ENCODE results near the gene MEST.
A peak's percentile ranks its signal among the peaks of the same experiment; 100 is the strongest.
"Not testable (repeated sequence)": the region's sequence is repeated elsewhere in the genome, so short reads cannot be mapped to it uniquely, and the experiment has no call there.

The MEST gene

DNA sequence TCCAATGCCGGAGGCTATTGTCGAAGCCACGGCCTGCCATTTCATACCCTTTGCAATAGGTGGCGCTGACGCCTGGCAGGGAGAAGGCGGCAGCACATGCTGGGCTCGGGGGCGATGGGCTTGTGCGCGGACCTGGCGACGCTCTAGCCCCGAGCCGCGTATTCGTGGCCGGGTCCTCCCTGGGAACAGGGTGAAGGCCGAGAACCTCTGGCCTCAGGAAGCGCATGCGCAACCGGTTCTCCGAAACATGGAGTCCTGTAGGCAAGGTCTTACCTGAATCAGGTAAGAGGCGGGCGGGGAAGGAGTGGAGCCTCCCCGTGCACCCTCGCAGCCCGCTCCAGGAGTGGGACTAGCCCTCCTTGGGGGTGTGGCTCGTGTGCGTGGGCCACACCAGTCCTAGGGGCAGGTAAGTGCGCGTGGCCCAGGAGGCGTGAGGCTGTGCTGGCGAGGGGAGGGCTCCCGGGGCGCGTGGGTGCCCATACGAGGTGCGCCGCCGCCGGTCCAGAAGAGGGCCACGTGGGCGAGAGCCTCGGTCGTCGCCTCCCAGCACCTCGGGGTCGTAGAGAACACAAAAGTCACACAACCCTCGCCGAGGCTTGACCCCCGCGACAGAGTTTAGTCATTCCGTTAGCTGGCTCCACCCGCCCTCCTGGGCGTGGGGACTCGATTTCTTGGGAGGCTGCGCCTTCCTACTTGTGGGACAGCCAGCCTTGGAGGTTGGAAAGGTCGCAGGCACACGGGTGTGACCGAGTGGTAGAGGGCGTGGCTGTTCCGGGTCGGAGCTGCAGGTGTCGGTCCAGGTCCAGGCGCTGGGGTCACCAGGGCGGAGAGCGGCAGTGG is 5.6 kb upstream of the MEST start:
- no peak for DNase-seq

DNA sequence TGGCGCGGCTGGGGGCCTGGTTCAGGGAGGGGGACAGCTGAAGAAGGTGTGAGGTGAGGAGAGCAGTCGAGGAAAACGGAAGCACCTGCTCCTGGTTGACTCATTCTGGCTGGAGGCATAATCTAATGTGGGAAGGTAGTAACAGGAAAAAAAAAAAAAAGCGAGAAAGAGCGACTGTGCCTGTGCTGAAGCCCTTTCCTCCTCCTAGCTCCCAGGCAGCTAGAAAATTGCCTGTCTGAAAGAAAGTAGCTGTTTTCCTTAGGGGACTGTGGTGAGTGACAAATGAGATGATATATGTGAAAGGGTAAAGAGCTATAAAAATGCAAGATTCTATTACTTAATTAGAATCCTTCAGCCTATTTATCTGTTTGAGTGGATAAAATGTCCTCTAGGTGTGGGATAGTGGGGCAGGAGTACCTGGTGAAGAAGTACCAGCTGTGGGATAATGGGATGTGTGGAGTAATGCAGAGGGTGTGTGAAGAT is 4.9 kb upstream of the MEST start:
- no peak for DNase-seq

DNA sequence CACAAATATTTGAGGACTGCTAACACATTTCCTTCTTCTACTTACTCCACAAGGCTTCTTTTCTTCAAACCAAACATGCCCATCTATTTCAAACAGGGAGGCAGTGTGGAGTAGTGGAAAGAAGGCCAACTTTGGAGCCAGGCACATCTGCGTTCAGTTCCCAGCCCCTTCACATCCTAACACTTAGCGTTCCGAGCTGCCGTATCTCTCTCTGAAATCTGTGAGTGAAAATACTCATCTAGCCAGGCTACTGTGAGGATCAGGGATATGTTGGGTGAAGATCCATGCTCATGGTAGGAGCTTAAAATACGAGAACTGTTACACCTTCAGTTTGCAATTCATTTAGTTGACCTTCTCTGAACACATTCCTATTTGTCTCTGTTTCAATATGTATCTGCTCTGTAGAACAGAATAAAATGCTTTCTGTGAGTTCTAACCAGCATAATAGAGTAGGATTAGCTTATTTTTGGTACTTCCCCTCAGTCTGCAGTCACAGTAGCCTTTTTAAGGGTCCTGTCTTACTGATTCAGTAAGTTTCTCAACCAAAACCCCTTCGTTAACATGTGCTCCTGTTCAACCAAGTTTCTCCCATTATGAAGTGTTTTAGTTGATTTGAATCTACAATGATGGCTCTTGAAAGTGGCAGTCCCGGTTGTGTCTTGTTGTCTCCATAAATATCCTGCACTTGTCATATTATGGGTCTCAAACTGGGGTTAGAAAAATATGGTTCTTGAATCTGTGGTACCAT is 3.3 kb upstream of the MEST start:
- no peak for DNase-seq

DNA sequence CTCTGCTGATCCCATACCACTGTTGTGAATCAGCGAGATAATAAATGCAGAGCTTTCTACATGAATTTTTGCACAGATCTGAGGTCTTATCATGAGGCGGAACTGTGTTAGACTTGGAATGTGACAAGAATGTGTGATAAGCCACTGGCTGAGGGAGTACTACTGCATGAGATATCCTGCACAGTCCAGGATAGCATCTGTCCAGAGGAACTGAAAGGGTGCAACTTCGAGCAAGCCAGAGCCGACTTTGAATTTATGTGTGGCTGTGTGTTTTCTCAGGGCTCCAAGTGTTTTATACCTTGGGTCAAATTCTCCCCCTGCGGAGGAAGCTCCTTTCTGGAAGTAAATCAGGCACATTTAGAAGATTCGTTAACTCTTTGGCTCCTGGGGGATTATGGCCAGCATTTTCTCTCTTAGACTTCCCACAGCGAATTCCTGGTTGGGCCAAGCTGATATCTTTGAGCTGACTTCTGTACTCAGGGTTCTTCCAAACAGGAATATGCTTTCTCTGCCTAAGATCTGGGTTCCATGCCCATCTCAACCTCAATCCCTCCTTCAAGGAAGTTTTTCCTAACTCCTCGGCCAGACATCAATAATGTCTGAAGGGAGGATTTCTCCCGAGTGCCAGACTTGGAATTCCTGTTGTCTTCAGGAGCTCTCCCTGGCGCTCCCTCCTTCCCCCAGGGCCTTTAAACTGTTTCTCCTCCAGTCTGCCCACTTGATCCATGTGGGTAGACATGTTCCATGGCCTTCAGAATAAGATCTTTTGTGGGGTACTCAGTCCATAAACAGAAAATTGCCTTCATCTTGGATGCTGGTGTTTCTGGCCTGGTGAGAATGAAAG is 2.5 kb upstream of the MEST start:
- no peak for DNase-seq

DNA sequence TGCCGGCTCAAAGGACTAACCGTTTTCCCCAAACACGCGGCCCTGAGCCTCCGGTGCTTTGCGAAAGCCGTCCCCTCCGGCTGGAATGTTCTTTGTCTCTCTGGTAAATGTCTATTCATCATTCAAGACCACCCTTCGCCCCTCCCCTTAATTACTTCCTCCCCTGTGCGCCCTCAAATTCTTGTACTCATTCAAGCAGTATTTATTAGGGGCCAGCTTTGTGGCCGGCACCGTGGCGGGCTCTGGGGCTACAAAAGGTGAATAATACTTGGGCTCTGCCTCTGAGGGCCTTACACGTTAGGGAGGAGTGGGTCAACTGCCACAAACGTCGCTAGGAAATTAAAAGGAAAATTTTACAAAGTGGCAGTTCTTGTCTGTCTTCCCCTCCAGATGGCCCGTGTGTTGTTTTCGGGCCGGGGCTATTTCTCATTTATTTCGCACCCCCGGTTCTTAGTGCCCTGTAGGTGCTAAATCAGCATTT is 1.5 kb upstream of the MEST start:
- peak; percentile 49 for DNase-seq

DNA sequence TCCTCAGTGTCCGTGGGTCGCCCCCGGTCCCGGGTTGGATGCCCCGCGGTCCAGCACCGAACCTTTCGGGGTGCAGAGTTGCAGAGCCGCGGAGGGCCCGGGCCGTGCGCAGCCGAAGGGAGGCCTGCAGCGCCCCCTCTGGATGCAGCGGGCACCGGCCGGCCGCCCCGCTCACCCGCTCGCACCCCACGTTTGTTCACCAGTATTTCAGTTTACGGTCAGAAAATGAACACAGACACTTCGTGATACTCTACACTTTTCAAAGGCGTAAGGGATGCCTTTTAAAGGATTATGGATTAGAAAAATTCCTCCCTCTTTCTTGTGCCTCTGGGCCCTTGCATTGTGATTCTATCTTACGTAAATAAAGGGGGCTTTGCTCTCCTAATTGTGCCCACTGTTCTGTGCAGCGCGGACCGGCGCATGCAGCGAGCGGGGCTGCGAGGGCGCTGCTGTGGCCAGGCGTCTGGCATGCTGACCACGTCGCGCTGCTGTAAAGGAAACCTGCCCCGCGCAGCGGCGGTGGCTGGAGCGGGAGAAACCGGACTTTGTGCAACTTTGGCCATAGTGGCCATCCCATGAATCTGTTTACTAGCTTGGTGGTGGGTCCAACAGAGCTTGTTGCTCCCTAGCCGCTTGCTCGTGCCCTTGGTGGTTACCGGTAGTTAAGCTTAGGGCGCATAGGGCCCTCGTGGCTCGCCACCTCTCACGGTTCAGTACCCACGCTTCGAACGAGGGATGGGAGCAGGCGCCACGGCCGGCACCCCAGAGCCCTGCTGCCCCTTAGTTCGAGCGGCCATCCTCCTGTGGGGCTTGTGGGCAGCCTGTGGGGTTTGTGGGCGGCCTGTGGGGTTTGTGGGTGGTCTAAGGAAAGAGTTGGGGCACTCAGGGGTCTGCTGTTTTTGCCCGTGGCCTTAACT is 739 bp upstream of the MEST start:
- DNase-seq: no peak

DNA sequence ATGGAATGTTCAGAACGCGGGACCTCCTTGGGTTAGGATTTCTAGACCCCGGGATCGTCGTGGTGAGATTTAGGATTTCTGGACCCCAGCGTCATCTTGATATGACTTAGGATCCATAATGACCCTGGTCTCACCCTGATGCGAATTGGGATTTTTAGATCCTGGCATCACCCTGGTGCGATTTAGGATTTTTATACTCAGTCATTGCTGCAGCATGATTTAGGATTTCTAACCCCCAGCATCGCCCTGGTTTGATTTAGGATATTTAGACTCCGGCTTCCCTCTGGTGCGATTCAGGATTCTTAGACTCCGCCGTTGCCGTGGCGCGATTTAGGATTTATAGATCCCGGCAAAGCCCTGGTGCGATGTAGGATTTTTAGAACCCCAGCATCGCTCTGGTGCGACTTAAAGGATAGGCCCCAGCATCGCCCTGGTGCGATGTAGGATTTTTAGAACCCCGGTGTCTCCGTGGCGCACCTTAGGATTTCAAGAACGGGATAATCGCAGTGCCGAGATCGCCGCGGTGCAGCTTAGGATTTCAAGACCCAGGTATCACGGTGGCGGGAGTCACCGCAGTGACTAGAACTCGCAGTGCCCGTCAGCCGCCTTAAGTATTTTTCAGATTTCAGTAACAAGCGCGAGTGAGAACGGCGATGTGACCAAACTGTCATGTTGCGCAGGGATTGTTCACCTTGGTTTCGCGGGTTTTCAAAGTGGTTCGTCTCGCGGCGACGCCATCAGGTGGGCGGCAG is 814 bp downstream of the MEST start:
- no peak for DNase-seq

DNA sequence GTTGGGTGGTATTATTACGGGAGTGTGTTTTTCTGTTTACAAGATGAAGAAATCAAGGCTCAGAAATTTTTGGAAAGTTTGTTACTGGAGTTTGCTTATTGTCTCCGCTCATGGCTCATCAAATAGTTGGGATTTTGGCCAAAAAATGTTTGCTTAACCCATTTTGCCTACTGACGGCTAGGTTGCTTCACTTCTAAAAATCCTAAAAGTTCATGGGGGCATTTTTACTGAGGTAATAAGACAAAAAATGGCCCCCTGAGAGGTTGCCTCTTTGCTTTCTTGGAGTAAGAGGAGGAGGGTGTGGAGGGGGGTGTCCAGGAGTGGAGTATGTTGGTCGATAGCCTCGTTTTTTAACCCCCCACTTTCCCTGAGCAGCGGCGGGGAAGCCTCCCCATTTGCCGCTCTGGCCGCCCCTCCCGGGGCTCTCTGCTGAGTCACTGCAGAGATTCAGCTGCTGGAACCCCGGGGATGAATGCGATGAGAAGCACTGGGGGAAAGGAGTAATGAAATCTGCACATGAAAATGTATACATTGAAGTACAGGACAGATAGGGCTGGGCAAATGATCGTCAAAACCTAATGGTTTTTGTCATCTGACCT is 1.5 kb downstream of the MEST start:
- DNase-seq: no peak

DNA sequence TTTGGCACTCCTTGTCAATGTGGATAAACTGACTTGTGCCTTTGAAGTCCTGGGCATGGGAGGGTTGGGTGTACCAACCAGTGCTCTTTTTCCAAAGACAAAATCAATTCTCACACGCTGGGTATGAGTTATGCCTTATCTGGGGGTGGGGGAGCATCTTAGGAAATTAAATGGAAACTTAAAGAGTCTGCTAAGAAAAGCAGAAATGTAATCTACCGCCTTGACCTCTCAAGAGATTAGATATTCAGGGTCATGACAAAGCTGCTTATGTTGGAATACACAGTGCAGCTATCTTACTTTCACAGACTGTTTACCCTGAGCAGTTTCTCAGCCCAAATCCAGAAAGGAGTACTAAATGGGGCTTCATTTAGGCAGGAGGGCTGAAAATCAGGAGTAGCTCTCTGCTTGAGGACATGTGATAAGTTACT is 2.6 kb downstream of the MEST start:
- no peak for DNase-seq

DNA sequence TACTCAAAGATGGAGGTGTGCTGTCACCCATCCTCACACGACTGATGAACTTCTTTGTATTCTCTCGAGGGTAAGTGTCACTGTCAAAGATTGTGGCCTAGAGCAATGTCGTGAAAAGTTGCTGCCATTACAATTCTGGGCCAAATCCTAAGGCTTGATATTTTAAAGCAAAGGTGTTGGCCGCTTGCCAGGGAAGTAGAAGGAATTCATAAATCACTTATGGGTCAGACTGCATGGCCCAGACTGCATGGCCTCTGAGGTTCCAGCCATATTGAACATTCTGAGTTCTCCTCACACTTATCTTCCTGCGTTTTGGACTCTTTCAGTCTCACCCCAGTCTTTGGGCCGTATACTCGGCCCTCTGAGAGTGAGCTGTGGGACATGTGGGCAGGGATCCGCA is 8.6 kb downstream of the MEST start:
- DNase-seq: no peak

DNA sequence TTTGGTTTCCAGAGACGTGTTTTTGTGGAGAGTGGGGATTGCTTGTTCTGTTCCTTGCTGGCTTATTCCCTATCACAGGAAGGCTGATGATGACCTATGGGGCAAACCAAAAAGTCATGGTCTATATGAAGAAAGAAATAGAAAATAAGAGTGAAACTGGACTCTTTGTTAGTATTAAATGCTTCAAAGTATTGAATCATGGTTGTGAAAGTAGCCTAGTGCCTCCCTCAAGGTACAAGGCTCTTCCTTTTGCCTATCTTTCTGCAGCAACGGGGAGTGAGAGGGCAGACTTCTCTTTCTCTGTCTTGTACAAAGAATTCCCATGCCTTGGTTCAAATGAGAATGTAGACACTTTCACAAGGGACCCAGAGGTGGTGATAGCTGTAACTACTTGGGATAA is 9.0 kb downstream of the MEST start:
- no peak for DNase-seq

DNA sequence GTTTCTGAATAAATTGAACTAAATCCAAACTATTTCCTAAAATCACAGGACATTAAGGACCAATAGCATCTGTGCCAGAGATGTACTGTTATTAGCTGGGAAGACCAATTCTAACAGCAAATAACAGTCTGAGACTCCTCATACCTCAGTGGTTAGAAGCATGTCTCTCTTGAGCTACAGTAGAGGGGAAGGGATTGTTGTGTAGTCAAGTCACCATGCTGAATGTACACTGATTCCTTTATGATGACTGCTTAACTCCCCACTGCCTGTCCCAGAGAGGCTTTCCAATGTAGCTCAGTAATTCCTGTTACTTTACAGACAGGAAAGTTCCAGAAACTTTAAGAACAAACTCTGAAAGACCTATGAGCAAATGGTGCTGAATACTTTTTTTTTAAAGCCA is 13.9 kb downstream of the MEST start:
- DNase-seq: no peak

DNA sequence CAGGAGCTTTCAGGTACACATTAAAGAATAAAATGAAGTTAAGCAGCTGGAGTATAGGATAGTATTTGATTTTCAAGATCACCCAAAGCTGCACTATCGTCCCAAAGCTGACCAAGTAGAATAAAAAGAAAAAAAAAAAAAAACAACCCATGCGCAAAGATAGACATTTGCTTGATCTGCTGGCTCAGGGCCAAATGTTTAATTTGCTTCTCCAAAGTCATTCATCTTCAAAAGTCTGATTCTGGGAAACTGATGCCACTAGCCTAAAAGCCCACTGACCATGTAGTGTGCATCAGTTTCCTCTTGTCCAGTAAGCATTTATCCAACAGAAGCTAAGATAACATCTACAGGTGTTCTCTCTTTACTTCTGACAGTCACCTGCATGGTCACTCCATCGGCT is 14.5 kb downstream of the MEST start:
- DNase-seq: no peak

DNA sequence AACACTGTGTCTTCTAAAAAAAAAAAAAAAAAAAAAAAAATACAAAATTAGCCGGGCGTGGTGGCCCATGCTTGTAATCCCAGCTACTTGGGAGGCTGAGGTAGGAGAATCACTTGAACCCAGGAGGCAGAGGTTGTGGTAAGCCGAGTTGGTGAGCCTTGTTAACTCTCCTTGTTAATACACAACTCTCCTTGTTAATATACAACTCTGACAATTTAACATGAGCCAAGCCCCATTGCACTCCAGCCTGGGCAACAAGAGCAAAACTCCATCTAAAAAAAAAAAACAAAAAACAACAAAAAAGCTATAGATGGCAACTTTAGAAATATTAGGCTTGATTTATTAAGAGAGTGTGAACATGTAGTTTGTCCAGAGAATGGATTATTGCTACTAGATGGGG is 20.2 kb downstream of the MEST start:
- not testable (repeated sequence) for DNase-seq

DNA sequence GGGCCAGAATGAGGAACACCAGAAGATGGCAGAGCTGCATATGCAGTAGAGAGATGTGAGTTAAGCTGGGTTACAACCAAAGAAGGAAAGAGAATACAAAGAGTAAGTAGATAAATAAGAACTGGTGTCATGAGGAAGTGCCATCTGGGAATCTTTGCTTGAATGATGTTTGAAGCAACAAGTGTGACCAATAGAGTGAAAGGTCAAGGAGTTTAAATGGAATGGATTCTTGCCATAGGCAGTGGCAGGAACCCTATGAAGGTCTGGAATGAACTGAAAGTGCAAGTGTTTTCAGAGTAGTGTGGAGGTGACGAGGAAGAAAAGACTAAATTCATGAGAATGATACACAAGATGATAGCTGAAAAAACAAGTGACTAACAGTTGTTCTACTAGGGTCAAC is 21.6 kb downstream of the MEST start:
- DNase-seq: no peak

DNA sequence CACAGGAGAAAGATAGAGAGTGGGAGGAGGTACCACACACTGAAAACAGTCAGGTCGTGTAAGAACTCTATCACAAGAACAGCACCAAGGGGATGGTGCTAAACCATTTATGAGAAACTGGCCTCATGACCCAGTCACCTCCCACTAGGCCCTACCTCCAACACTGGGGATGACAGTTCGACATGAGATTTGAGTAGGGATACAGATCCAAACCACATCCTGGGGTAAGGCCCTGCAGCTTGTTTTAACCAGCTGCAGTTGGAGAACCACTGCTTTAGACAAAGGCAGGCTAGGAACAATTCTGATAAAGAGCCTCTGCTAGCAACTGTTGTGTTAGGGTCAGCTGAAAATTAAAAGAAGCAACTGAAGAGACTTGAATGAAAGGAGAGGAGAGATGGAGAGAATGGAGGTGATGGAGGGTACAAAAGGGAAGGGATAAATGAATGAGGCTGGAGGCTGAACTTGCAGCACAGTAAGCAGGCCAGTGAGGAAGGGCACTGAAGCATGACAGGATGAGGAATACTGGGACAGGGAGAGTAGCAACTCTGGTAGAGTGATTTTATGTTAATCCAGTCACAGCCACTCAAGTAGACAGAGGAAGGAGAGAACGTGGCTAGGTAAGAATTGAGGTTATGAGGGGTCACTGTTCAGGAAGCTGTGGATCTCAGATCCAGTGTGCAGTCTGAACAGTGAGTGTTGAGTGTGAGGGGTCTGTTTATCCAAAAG is 23.6 kb downstream of the MEST start:
- DNase-seq: no peak

DNA sequence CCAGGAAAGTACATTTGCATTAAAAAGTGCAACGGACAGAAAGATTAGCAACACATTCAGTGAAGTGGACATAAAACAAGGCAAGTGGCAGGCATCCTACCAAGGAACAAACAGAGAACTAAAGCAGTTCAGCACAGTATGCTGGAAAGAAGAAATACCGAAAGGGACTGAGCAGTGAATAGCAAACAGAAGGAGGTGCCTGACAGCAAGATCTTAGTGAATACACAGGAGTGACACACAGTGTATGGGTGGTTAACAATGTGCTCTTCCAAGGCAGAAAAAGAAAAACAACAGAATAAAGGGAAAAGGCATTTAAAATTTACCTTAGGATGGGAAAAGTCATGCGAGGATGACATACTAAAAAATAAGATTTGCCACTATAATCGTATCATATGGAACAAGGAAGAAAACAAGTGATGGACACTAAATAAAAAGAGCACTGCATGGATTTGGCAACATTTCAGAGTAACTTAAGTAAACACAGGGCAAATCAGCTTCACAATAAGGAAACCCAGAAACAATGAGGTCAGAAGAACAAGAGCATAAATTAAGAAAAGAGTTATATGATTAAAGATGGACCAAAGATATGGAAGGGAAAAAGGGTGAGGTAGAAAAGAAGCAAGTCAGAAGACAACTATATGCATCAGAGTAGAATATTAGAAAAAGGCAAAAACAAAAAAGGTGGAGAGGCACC is 29.5 kb downstream of the MEST start:
- DNase-seq: no peak

DNA sequence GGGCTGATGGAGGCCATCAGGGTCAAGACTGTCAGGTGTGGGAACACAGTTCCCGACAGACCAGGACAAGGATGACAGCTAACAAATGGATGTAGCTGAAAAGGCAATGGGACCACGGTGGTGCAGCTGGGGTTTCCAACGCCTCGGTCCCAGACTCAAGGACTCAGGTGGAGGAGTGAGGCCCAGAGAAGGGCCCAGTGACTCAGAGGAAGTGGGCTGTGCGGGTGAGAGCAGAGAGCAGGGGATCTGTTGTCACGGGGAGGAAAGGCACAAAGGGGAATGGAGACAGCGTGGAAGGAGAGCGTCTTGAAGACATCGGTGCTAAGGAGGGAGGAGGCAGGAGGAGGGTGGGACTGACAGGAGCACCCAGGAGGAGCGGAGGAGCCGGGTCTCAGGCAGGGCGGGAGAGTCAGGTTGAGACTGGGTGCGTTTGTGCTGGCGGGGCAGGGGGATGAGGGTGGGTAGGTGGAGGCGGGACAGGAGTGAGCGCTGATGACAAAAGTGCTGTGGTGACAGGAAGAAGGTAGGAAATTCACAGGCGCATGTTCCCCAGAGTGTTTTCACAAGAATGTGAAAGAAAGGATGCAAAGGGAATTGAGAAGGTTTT is 31.7 kb downstream of the MEST start:
- not testable (repeated sequence) for DNase-seq

DNA sequence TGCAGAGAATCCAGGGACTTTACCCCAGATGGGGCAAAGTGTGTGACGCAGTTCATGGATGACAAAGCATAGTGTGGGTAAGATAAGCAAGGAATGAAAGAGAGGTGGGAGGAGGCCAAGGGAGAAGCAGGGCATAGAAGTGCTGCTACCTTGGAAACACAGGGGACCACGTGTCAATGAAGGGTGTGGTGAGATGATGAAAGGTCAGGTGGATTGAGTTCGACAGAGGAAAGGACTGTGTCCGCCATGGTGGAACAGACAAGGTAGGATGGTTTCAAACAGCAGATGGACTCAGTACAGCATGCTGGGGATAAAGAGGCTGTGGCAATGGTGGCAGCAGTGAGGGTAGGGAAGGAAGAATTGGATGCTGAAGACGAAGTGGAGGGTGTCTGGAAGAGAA is 32.7 kb downstream of the MEST start:
- DNase-seq: no peak

Measured in NCI-H2227 treated with DMSO at 0.1 percent for 48 hours (cell line).